GM12891 (cell line): ENCODE results near the gene S100A10.

ENCODE experiments used
- PAX5 ChIP-seq: IDR thresholded peaks from 2 replicates; pipeline ENCODE4 v1.6.1; 2011; ENCODE audit warnings: low read length, moderate library complexity, mild to moderate bottlenecking; ENCODE audit not compliant: insufficient read depth, severe bottlenecking
- POLR2A ChIP-seq: IDR thresholded peaks from 2 replicates; pipeline ENCODE4 v1.6.1; 2011; ENCODE audit warnings: low read depth, low read length, control low read depth
- POLR2AphosphoS5 ChIP-seq: IDR thresholded peaks from 2 replicates; pipeline ENCODE4 v1.6.1; 2011; ENCODE audit warnings: low read depth, low read length, control low read depth
- SPI1 ChIP-seq: IDR thresholded peaks from 2 replicates; pipeline ENCODE4 v1.6.1; 2011; ENCODE audit warnings: low read depth, low read length, control low read depth
- TAF1 ChIP-seq: IDR thresholded peaks from 2 replicates; pipeline ENCODE4 v1.6.1; 2011; ENCODE audit warnings: low read depth, low read length, control low read depth

GRCh38 chr1:151993734-151994496 is at the start of gene S100A10:
- TF ChIP-seq POLR2A (no peak), POLR2AphosphoS5 (no peak), TAF1 (no peak), SPI1 (no peak), PAX5 (no peak)
